Liver (tissue), 3 donors: ENCODE results near the gene CACNA1E.

Experiments
- JUND ChIP-seq, 2 donors: IDR thresholded peaks; 2 replicates each; pipeline ENCODE4 v1.6.1; 2016; ENCODE audit warnings: antibody characterized with exemption in 2 of 2
- SP1 ChIP-seq: IDR thresholded peaks from 2 replicates; pipeline ENCODE4 v1.6.1; 2018; ENCODE audit warnings: antibody characterized with exemption, mild to moderate bottlenecking
- TAF1 ChIP-seq: conservative IDR thresholded peaks from 2 replicates; pipeline ENCODE4 v1.6.1; 2016; ENCODE audit warnings: antibody characterized with exemption, mild to moderate bottlenecking
- YY1 ChIP-seq: IDR thresholded peaks from 2 replicates; pipeline ENCODE4 v1.6.1; 2016; ENCODE audit warnings: antibody characterized with exemption, mild to moderate bottlenecking
- TF ChIP-seq, protein P1 (sequence below): fragments of 150-350 bp; IDR thresholded peaks from 2 replicates; pipeline ENCODE4 v1.5.1; 2017; ENCODE audit warnings: improper control_type of control experiment, low read depth, low read length; ENCODE audit not compliant: missing input control
- TF ChIP-seq, protein P2 (sequence below): IDR thresholded peaks from 2 replicates; pipeline ENCODE4 v1.6.1; 2016; ENCODE audit warnings: antibody characterized with exemption, mild to moderate bottlenecking
- donor health status: healthy.
- donor health status: healthy.

DNA sequence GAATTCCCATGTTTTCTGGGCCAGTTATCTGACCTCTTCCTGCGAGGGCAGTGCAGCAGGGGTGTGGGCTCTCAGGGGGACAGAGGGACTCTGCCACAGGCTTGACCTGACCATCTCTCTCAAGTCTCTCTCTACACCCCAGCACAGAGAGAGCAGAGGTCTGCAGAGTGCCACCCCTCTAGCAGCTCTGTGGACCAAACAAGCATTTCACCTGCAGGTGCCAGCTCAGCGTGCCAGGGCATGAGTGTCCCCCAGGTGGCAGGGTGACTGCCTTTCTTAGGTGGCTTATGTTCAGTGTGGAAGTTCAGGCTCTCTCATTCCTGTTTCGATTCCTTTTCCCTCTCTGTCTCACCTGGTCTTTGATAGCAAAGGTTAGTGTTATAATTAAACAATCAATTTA is 191.3 kb downstream of the CACNA1E start:
- no peak for TF ChIP-seq JUND (IDR thresholded peaks at IDR 0.05)
- TF ChIP-seq SP1, result no peak
- TF ChIP-seq, protein P1, sequence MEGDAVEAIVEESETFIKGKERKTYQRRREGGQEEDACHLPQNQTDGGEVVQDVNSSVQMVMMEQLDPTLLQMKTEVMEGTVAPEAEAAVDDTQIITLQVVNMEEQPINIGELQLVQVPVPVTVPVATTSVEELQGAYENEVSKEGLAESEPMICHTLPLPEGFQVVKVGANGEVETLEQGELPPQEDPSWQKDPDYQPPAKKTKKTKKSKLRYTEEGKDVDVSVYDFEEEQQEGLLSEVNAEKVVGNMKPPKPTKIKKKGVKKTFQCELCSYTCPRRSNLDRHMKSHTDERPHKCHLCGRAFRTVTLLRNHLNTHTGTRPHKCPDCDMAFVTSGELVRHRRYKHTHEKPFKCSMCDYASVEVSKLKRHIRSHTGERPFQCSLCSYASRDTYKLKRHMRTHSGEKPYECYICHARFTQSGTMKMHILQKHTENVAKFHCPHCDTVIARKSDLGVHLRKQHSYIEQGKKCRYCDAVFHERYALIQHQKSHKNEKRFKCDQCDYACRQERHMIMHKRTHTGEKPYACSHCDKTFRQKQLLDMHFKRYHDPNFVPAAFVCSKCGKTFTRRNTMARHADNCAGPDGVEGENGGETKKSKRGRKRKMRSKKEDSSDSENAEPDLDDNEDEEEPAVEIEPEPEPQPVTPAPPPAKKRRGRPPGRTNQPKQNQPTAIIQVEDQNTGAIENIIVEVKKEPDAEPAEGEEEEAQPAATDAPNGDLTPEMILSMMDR, result no peak
- TF ChIP-seq YY1, result no peak
- TF ChIP-seq TAF1, result no peak
- TF ChIP-seq, protein P2, sequence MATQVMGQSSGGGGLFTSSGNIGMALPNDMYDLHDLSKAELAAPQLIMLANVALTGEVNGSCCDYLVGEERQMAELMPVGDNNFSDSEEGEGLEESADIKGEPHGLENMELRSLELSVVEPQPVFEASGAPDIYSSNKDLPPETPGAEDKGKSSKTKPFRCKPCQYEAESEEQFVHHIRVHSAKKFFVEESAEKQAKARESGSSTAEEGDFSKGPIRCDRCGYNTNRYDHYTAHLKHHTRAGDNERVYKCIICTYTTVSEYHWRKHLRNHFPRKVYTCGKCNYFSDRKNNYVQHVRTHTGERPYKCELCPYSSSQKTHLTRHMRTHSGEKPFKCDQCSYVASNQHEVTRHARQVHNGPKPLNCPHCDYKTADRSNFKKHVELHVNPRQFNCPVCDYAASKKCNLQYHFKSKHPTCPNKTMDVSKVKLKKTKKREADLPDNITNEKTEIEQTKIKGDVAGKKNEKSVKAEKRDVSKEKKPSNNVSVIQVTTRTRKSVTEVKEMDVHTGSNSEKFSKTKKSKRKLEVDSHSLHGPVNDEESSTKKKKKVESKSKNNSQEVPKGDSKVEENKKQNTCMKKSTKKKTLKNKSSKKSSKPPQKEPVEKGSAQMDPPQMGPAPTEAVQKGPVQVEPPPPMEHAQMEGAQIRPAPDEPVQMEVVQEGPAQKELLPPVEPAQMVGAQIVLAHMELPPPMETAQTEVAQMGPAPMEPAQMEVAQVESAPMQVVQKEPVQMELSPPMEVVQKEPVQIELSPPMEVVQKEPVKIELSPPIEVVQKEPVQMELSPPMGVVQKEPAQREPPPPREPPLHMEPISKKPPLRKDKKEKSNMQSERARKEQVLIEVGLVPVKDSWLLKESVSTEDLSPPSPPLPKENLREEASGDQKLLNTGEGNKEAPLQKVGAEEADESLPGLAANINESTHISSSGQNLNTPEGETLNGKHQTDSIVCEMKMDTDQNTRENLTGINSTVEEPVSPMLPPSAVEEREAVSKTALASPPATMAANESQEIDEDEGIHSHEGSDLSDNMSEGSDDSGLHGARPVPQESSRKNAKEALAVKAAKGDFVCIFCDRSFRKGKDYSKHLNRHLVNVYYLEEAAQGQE, result no peak
